Ovary (tissue), 3 donors: ENCODE results near the gene LRRC46.

ENCODE experiments used
- CTCF ChIP-seq, 3 donors: fragments of 450-650 bp in 2 of 3; fragments of 200-600 bp in 1 of 3; IDR thresholded peaks; one replicate each; pipeline versions ENCODE4 v1.5.1 to v1.8.0; 2016 to 2022; ENCODE audit warnings: antibody characterized with exemption in 3 of 3, mild to moderate bottlenecking in 1 of 3
- EP300 ChIP-seq: sonication (generic); formaldehyde crosslinking; IDR thresholded peaks from one replicate; pipeline ENCODE4 v1.6.1; 2017; ENCODE audit warnings: antibody characterized with exemption
- donor health status: DM: no; HTN: no; CAD: no.

GRCh38 chr17:47816111-47816735 lies 15.2 kb upstream of the LRRC46 start:
- no peak for TF ChIP-seq CTCF (IDR thresholded peaks at IDR 0.05)
- no peak for TF ChIP-seq EP300
